Measurements from ENCODE around the gene FBXL15. TPM values are rescaled to one million over a fixed set of nuclear protein-coding genes. Genes with fewer than 3 reads are reported as not detected.
A peak's percentile ranks its signal among the peaks of the same experiment; 100 is the strongest.

Gene FBXL15
- total RNA-seq, 6 experiments from 2014 or later, result 5.6 to 22.9 (median 9.0) TPM

GRCh38 chr10:102419269-102420180, 1.1 kb upstream of the FBXL15 start:
- Histone ChIP-seq H3K27ac (no peak overlapping the region), H3K27me3 (no peaks in the 10 kb centered on the region), H3K36me3 (peaks cover 0 to 5% (median 1%) of the 10 kb centered on the region in 4 donors), H3K4me1 (peaks cover 0 to 25% (median 11%) of the 10 kb centered on the region in 4 donors), H3K4me3 (peak overlapping the region; percentile 86 to 90 (median 89)), H3K9me3 (no peaks in the 10 kb centered on the region)
- intact Hi-C loops (cut with DNase I), result no loop called here
- TF ChIP-seq POLR2A (IDR thresholded peaks at IDR 0.05) (no peak), CTCF (IDR thresholded peaks at IDR 0.05) (no peak)
- 0% methylated on average over 24 of the region's 54 CpGs for WGBS (ENCODE audit: insufficient coverage, low coverage, low lambda C conversion rate, missing lambda C conversion rate)
- DNase-seq, result peak in 2 of 3 donors; percentile 66 to 67
- peak in 1 of 4 donors; percentile 7 for ATAC-seq

GRCh38 chr10:102420181-102420713, 389 bp upstream of the FBXL15 start:
- under 1% methylated on average over 11 of the region's 21 CpGs for WGBS (ENCODE audit: insufficient coverage, low coverage, low lambda C conversion rate, missing lambda C conversion rate)
- peak in 1 of 3 donors; percentile 48 for DNase-seq

GRCh38 chr10:102421507-102421756, 796 bp downstream of the FBXL15 start:
- ATAC-seq, result peak in 1 of 4 donors; percentile 2

More at GRCh38 chr10:102420181-102420713, 389 bp upstream of the FBXL15 start:
- Histone ChIP-seq H3K36me3 (peaks cover 0 to 5% (median 2%) of the 10 kb centered on the region in 4 donors), H3K4me1 (peaks cover 0 to 25% (median 11%) of the 10 kb centered on the region in 4 donors), H3K27ac (peak overlapping the region in 2 of 3 donors; percentile 73 to 89), H3K27me3 (no peaks in the 10 kb centered on the region), H3K9me3 (no peaks in the 10 kb centered on the region), H3K4me3 (peak overlapping the region; percentile 86 to 90 (median 89))
- intact Hi-C loops (cut with DNase I), result no loop called here
- ATAC-seq, result no peak
- no peak for TF ChIP-seq POLR2A (IDR thresholded peaks at IDR 0.05)
- no peak for TF ChIP-seq CTCF (IDR thresholded peaks at IDR 0.05)

More at GRCh38 chr10:102421507-102421756, 796 bp downstream of the FBXL15 start:
- Histone ChIP-seq H3K4me1 (peaks cover 0 to 25% (median 11%) of the 10 kb centered on the region in 4 donors), H3K9me3 (no peaks in the 10 kb centered on the region), H3K27ac (peak overlapping the region; percentile 71 to 89 (median 73)), H3K27me3 (no peaks in the 10 kb centered on the region), H3K4me3 (peak overlapping the region; percentile 86 to 90 (median 89)), H3K36me3 (peaks cover 0 to 5% (median 2%) of the 10 kb centered on the region in 4 donors)
- no peak for DNase-seq
- intact Hi-C loops (cut with DNase I), result no loop called here
- no peak for TF ChIP-seq POLR2A (IDR thresholded peaks at IDR 0.05)
- TF ChIP-seq CTCF (IDR thresholded peaks at IDR 0.05), result no peak
- 0% methylated on average over 5 of the region's 14 CpGs for WGBS (ENCODE audit: insufficient coverage, low coverage, low lambda C conversion rate, missing lambda C conversion rate)
